Nephron progenitor cell (in vitro differentiated cells): ENCODE results near the gene CTTNBP2.

Experiments used
- DNase-seq: peaks from one replicate; pipeline ENCODE4 v3.0.0; 2021
- H3K27ac Mint-ChIP-seq: 2 replicates; pipeline ENCODE4 v1.8.0; 2021; ENCODE audit warnings: mild to moderate bottlenecking, moderate library complexity, mixed read lengths
- H3K27me3 Mint-ChIP-seq: 2 replicates; pipeline ENCODE4 v1.8.0; 2021; ENCODE audit warnings: mild to moderate bottlenecking, low read depth, mixed read lengths; ENCODE audit not compliant: poor library complexity
- H3K36me3 Mint-ChIP-seq: 2 replicates; pipeline ENCODE4 v1.8.0; 2021; ENCODE audit warnings: low read depth, mixed read lengths
- H3K4me1 Mint-ChIP-seq: 2 replicates; pipeline ENCODE4 v1.8.0; 2021; ENCODE audit warnings: mixed read lengths
- H3K4me3 Mint-ChIP-seq: 2 replicates; pipeline ENCODE4 v1.8.0; 2021; ENCODE audit warnings: mild to moderate bottlenecking, moderate library complexity, mixed read lengths
- H3K9me3 Mint-ChIP-seq: 2 replicates; pipeline ENCODE4 v1.8.0; 2021; ENCODE audit warnings: mild to moderate bottlenecking, moderate library complexity, mixed read lengths
- CTCF ChIP-seq: fragments of 200-600 bp; sonication (generic); IDR thresholded peaks from 2 replicates; pipeline ENCODE4 v1.5.0; 2021; ENCODE audit warnings: antibody characterized with exemption

CTTNBP2 gene

GRCh38 chr7:117807676-117808075 is 65.6 kb downstream of the CTTNBP2 start:
- no peaks in the 10 kb centered on the region for H3K9me3 Mint-ChIP-seq
- no peak for DNase-seq
- H3K27me3 Mint-ChIP-seq = no peaks in the 10 kb centered on the region
- no peak overlapping the region for H3K27ac Mint-ChIP-seq
- peaks cover 19% of the 10 kb centered on the region for H3K4me1 Mint-ChIP-seq
- H3K4me3 Mint-ChIP-seq = no peak overlapping the region
- no peak for TF ChIP-seq CTCF
- peaks cover 48% of the 10 kb centered on the region for H3K36me3 Mint-ChIP-seq

- no peaks in the 10 kb centered on the region for H3K27me3 Mint-ChIP-seq
- H3K9me3 Mint-ChIP-seq = no peaks in the 10 kb centered on the region
- H3K36me3 Mint-ChIP-seq = peaks cover 48% of the 10 kb centered on the region
- no peak for TF ChIP-seq CTCF
- DNase-seq = no peak
- H3K4me1 Mint-ChIP-seq = peaks cover 19% of the 10 kb centered on the region
- no peak overlapping the region for H3K27ac Mint-ChIP-seq
- H3K4me3 Mint-ChIP-seq = no peak overlapping the region
These were observed 67.2 kb downstream of the CTTNBP2 start for GRCh38 chr7:117806011-117806410.

GRCh38 chr7:117805241-117805640 is 68.0 kb downstream of the CTTNBP2 start:
- peaks cover 43% of the 10 kb centered on the region for H3K36me3 Mint-ChIP-seq
- no peak for TF ChIP-seq CTCF
- no peaks in the 10 kb centered on the region for H3K27me3 Mint-ChIP-seq
- no peaks in the 10 kb centered on the region for H3K9me3 Mint-ChIP-seq
- no peak overlapping the region for H3K4me3 Mint-ChIP-seq
- H3K27ac Mint-ChIP-seq = no peak overlapping the region
- no peak for DNase-seq
- H3K4me1 Mint-ChIP-seq = peaks cover 12% of the 10 kb centered on the region

- DNase-seq = no peak
- Mint-ChIP-seq H3K27me3 (no peaks in the 10 kb centered on the region), H3K27ac (no peak overlapping the region), H3K9me3 (no peaks in the 10 kb centered on the region), H3K4me3 (no peak overlapping the region), H3K4me1 (peaks cover 11% of the 10 kb centered on the region), H3K36me3 (peaks cover 34% of the 10 kb centered on the region)
- TF ChIP-seq CTCF = no peak
These were observed 69.8 kb downstream of the CTTNBP2 start for GRCh38 chr7:117803476-117803875.

GRCh38 chr7:117802660-117803059 is 70.6 kb downstream of the CTTNBP2 start:
- Mint-ChIP-seq H3K27ac (no peak overlapping the region), H3K27me3 (no peaks in the 10 kb centered on the region), H3K36me3 (peaks cover 29% of the 10 kb centered on the region), H3K9me3 (no peaks in the 10 kb centered on the region), H3K4me1 (peaks cover 10% of the 10 kb centered on the region), H3K4me3 (no peak overlapping the region)
- no peak for DNase-seq
- TF ChIP-seq CTCF = no peak

- Mint-ChIP-seq H3K9me3 (no peaks in the 10 kb centered on the region), H3K4me3 (no peak overlapping the region), H3K27me3 (no peaks in the 10 kb centered on the region), H3K36me3 (peaks cover 18% of the 10 kb centered on the region), H3K4me1 (peaks cover 18% of the 10 kb centered on the region), H3K27ac (no peak overlapping the region)
- DNase-seq = no peak
- TF ChIP-seq CTCF = no peak
These were observed 72.4 kb downstream of the CTTNBP2 start for GRCh38 chr7:117800841-117801240.
